K562 (cell line): ENCODE data around the gene AGT. TPM values are rescaled to one million over a fixed set of nuclear protein-coding genes. Genes with fewer than 3 reads are reported as not detected.

Experiments
- ATAC-seq: fragments of 200-7000 bp; cut with Tn5 transposase; 3 replicates; pipeline ENCODE4 v1.9.1; 2020; ENCODE audit warnings: moderate library complexity
- BruUV-seq: library from RNA; stranded (reverse); fragments of 400-500 nt; replicated peaks from 2 replicates; lab custom pipeline; 2021; lab: Mats Ljungman, UMichigan
- CTCF ChIA-PET: fragments of 300-600 bp; formaldehyde crosslinking; extraction: SDS; loops from one replicate; lab custom pipeline; 2021; ENCODE audit warnings: low intra/inter-chr PET ratio; lab: Yijun Ruan, JAX
- POLR2A ChIA-PET: fragments of 300-600, 350-650 bp; sonication (Branson Sonifier 250); formaldehyde crosslinking; extraction: SDS; loops from one replicate; lab custom pipeline; 2021; ENCODE audit warnings: antibody characterized with exemption, inconsistent platforms; lab: Yijun Ruan, JAX
- DNase-seq, 4 experiments: peaks; one replicate each; pipeline versions ENCODE4 v3.0.0 to v3.0.0-alpha.2; 2011 to 2018; ENCODE audit warnings: low spot score in 3 of 4, mixed read lengths in 3 of 4; ENCODE audit errors: extremely low read depth in 1 of 4
- FAIRE-seq: peaks from 2 replicates; lab custom pipeline; 2011; peaks lifted over from hg19 to GRCh38; lab: Jason Lieb, UNC
- H2AFZ ChIP-seq: 2 replicates; pipeline ENCODE4 v1.6.0; 2011; ENCODE audit warnings: low read depth, low read length, control low read depth, inconsistent platforms
- H3K27ac ChIP-seq: fragments of 200-600 bp; 3 replicates; pipeline ENCODE4 v1.8.0; 2011; ENCODE audit warnings: low read depth, mild to moderate bottlenecking, control low read depth, inconsistent platforms, low read length, moderate library complexity, mixed read lengths; ENCODE audit errors: extremely low read depth
- H3K27me3 ChIP-seq, 2 experiments: fragments of 300-600 bp in 1 of 2; 2 replicates in 1 of 2; 3 replicates in 1 of 2; pipeline versions ENCODE4 v1.6.0 to v1.8.0; 2011; ENCODE audit warnings: inconsistent platforms in 2 of 2, low read length in 2 of 2, mild to moderate bottlenecking in 1 of 2, mixed read lengths in 1 of 2, moderate library complexity in 1 of 2; ENCODE audit not compliant: control insufficient read depth in 2 of 2, insufficient read depth in 2 of 2
- H3K36me3 ChIP-seq: fragments of 300-600 bp; 3 replicates; pipeline ENCODE4 v1.8.0; 2011; ENCODE audit warnings: mild to moderate bottlenecking, low read length, inconsistent platforms; ENCODE audit not compliant: control insufficient read depth, insufficient read depth
- H3K4me1 ChIP-seq, 2 experiments: fragments of 200-600 bp in 1 of 2; replicated peaks in 1 of 2; 2 replicates in 1 of 2; 3 replicates in 1 of 2; pipeline versions ENCODE4 v1.5.1 to v1.8.0; 2011; ENCODE audit warnings: inconsistent platforms in 2 of 2, low read length in 2 of 2, mild to moderate bottlenecking in 1 of 2, mixed read lengths in 1 of 2, moderate library complexity in 1 of 2; ENCODE audit not compliant: control insufficient read depth in 2 of 2, insufficient read depth in 2 of 2
- H3K4me2 ChIP-seq: 2 replicates; pipeline ENCODE4 v1.6.1; 2011; ENCODE audit warnings: low read length, control low read depth, inconsistent platforms, mixed read lengths; ENCODE audit not compliant: insufficient read depth
- H3K4me3 ChIP-seq: fragments of 200-600 bp; sonication (generic), shearing (Covaris generic); 2 replicates; pipeline ENCODE4 v1.5.1; 2016; ENCODE audit warnings: control low read depth, inconsistent platforms
- H3K79me2 ChIP-seq: fragments of 200-600 bp; 3 replicates; pipeline ENCODE4 v1.8.0; 2011; ENCODE audit warnings: low read length, inconsistent platforms; ENCODE audit not compliant: control insufficient read depth, insufficient read depth
- H3K9ac ChIP-seq, 2 experiments: 2 replicates each; pipeline versions ENCODE4 v1.6.0 to v1.6.1; 2011; ENCODE audit warnings: low read depth in 2 of 2, low read length in 2 of 2, control low read depth in 1 of 2, inconsistent platforms in 1 of 2, mild to moderate bottlenecking in 1 of 2, mixed read lengths in 1 of 2; ENCODE audit not compliant: insufficient read depth in 1 of 2
- H3K9me1 ChIP-seq: one replicate; pipeline ENCODE4 v1.6.0; 2011; ENCODE audit warnings: inconsistent platforms, mild to moderate bottlenecking, low read length, moderate library complexity; ENCODE audit not compliant: control insufficient read depth, insufficient read depth
- H3K9me3 ChIP-seq: replicated peaks from 2 replicates; pipeline ENCODE4 v1.5.1; 2011; ENCODE audit warnings: low read depth, low read length, inconsistent platforms; ENCODE audit not compliant: control insufficient read depth, insufficient read depth
- H4K20me1 ChIP-seq: replicated peaks from 2 replicates; pipeline ENCODE4 v1.6.1; 2011; ENCODE audit warnings: low read length, inconsistent platforms, mixed read lengths; ENCODE audit not compliant: control insufficient read depth, insufficient read depth
- BACH1 ChIP-seq: fragments of 200-800 bp; sonication (Bioruptor generic); IDR thresholded peaks from 2 replicates; pipeline ENCODE4 v1.6.1; 2016; ENCODE audit warnings: missing genetic modification characterization, missing compliant biosample characterization
- BCOR ChIP-seq: fragments of 450-650 bp; IDR thresholded peaks from 2 replicates; pipeline ENCODE4 v1.6.1; 2016
- CSDE1 ChIP-seq, 2 experiments: fragments of 450-650 bp; IDR thresholded peaks; 2 replicates each; pipeline ENCODE4 v1.6.1; 2016; ENCODE audit warnings: mild to moderate bottlenecking in 1 of 2
- FOXA1 ChIP-seq: fragments of 450-650 bp; IDR thresholded peaks from 2 replicates; pipeline ENCODE4 v1.6.1; 2016; ENCODE audit warnings: mild to moderate bottlenecking, borderline replicate concordance
- PHB2 ChIP-seq: fragments of 450-650 bp; IDR thresholded peaks from 2 replicates; pipeline ENCODE4 v1.6.1; 2017; ENCODE audit warnings: low read depth
- POLR2G ChIP-seq: fragments of 200-400 bp; formaldehyde crosslinking; IDR thresholded peaks from 2 replicates; pipeline ENCODE4 v1.6.1; 2017; ENCODE audit warnings: low read depth, mild to moderate bottlenecking, antibody characterized with exemption, low read length, moderate library complexity
- POLR2H ChIP-seq: IDR thresholded peaks from 2 replicates; pipeline ENCODE4 v1.6.1; 2016; ENCODE audit warnings: missing genetic modification characterization, low read depth, mild to moderate bottlenecking, control low read depth, missing compliant biosample characterization, moderate library complexity
- RB1 ChIP-seq: fragments of 450-650 bp; IDR thresholded peaks from 2 replicates; pipeline ENCODE4 v1.6.1; 2017; ENCODE audit warnings: low read depth, mild to moderate bottlenecking
- RBM25 ChIP-seq: fragments of 200-400 bp; formaldehyde crosslinking; IDR thresholded peaks from 2 replicates; pipeline ENCODE4 v1.6.1; 2018; ENCODE audit warnings: low read length, low read depth, moderate library complexity; ENCODE audit not compliant: severe bottlenecking
- ZFP36 ChIP-seq: fragments of 150-350 bp; IDR thresholded peaks from 2 replicates; pipeline ENCODE4 v1.6.1; 2018; ENCODE audit warnings: low read length, low read depth; ENCODE audit not compliant: partially characterized antibody
- ZHX1 ChIP-seq: fragments of 150-350 bp; conservative IDR thresholded peaks from 2 replicates; pipeline ENCODE4 v1.6.1; 2014; ENCODE audit warnings: low read length
- ZNF184 ChIP-seq: sonication (generic); formaldehyde crosslinking; IDR thresholded peaks from 2 replicates; pipeline ENCODE4 v1.5.0; 2020; ENCODE audit warnings: missing genetic modification reagents
- ZNF76 ChIP-seq: fragments of 250-450 bp; sonication (Bioruptor Pico); IDR thresholded peaks from 2 replicates; pipeline ENCODE4 v1.4.0; 2020; ENCODE audit warnings: mild to moderate bottlenecking, moderate library complexity, borderline replicate concordance
- ZNF764 ChIP-seq: fragments of 250-450 bp; sonication (Bioruptor Pico); IDR thresholded peaks from 2 replicates; pipeline ENCODE4 v1.4.0; 2020; ENCODE audit warnings: low read depth, mild to moderate bottlenecking, moderate library complexity
- WGBS: fragments of 100-300 bp; shearing (Covaris generic); methylation state at CpG from one replicate; pipeline ENCODE4 v1.1.6; 2016; ENCODE audit warnings: low coverage, mixed read lengths; ENCODE audit not compliant: insufficient coverage; ENCODE audit errors: missing lambda C conversion rate; 5-methylcytosine and 5-hydroxymethylcytosine counted together
- in situ Hi-C: fragments of 300-500 bp; cut with MboI; formaldehyde crosslinking; loops from 4 replicates; pipeline ENCODE4 v1.15.0; 2018; ENCODE audit warnings: inconsistent platforms, mixed read lengths
- intact Hi-C: fragments of 100-400 bp; cut with micrococcal nuclease; formaldehyde crosslinking; loops from 2 replicates; pipeline ENCODE4 v1.14.2; 2022
- polyA plus RNA-seq, 8 experiments: library from polyadenylated mRNA; depleted of rRNA in 4 of 8; stranded (reverse) in 5 of 8; unstranded in 3 of 8; fragments of >200 nt; fragmentation: Nextera tagmentation in 2 of 8; fragmentation: Illumina TruSeq in 1 of 8; extraction: Ambion mirVana in 2 of 8; extraction: Trizol in 1 of 8; gene quantifications; 2 replicates each; pipeline versions ENCODE4 v1.2.1 to v1.2.3, GENCODE V29; 2011 to 2014; ENCODE audit warnings: inconsistent platforms in 1 of 8, missing spikeins in 1 of 8
- total RNA-seq, 7 experiments: library from RNA; depleted of rRNA in 6 of 7; stranded (reverse); fragments of >200 nt in 6 of 7; fragmentation: Illumina TruSeq in 2 of 7; extraction: Trizol in 2 of 7; gene quantifications; 2 replicates each; pipeline versions ENCODE4 v1.2.1 to v1.2.3, GENCODE V29; 2011 to 2021; ENCODE audit warnings: low replicate concordance in 1 of 7

The AGT gene
- total and polyA plus RNA-seq, 9 of the 15 experiments (the other 6 are each of a cell fraction or from before 2014, with no cell fraction given) = 0.40 TPM; not detected in 8

- FAIRE-seq (no peak), ATAC-seq (no peak), DNase-seq (no peak)
- Histone ChIP-seq H3K27ac (no peak overlapping the region), H3K9me1 (no peaks in the 10 kb centered on the region), H3K4me2 (no peak overlapping the region), H3K4me3 (no peak overlapping the region), H3K4me1 (peaks cover 0 to 12% of the 10 kb centered on the region in 2 experiments; a peak in 2 of 5 replicates), H3K9me3 (no peaks in the 10 kb centered on the region), H3K27me3 (peaks cover 37 to 65% of the 10 kb centered on the region in 2 experiments), H3K36me3 (no peaks in the 10 kb centered on the region), H4K20me1 (peaks cover 4% of the 10 kb centered on the region; the same call in 1 of the 2 replicates), H3K79me2 (no peaks in the 10 kb centered on the region), H2AFZ (no peak overlapping the region), H3K9ac (no peak overlapping the region)
- CTCF ChIA-PET = no interaction called here
- TF ChIP-seq ZNF76 (CRISPR knock-in tag) = no peak
- no peak for TF ChIP-seq POLR2G
- TF ChIP-seq RBM25 = peak; percentile 71
- TF ChIP-seq BACH1 = no peak
- no peak for TF ChIP-seq RB1
- peak; percentile 48 for TF ChIP-seq ZFP36
- TF ChIP-seq ZNF764 (CRISPR knock-in tag) = no peak
- TF ChIP-seq ZHX1 = no peak
- no peak for TF ChIP-seq CSDE1 (IDR thresholded peaks at IDR 0.05)
- TF ChIP-seq BCOR = peak; percentile 67
- TF ChIP-seq FOXA1 = no peak
- no peak for TF ChIP-seq PHB2
- no peak for TF ChIP-seq ZNF184 (CRISPR knock-in tag)
- no peak for TF ChIP-seq POLR2H (tag)
- in situ Hi-C loops = no loop called here
- POLR2A ChIA-PET = no interaction called here
- no TSS peak for BruUV-seq
- intact Hi-C loops = no loop called here
- WGBS = under 1% methylated on average over 7 of the region's 7 CpGs
Observed at GRCh38 chr1:230713138-230713537, 784 bp downstream of the AGT start.
